H1 (cell line): Measurements from ENCODE around the gene PDXP. TPM values are rescaled to one million over a fixed set of nuclear protein-coding genes. Genes with fewer than 3 reads are reported as not detected.

Experiments used
- BRCA1 ChIP-seq: IDR thresholded peaks from 2 replicates; pipeline ENCODE4 v1.6.1; 2012; ENCODE audit warnings: low read depth, low read length, improper control_type of control experiment
- FOSL1 ChIP-seq: IDR thresholded peaks from 2 replicates; pipeline ENCODE4 v1.6.1; 2011; ENCODE audit warnings: mild to moderate bottlenecking, low read depth, low read length, moderate library complexity; ENCODE audit not compliant: insufficient read depth
- GABPA ChIP-seq: IDR thresholded peaks from 2 replicates; pipeline ENCODE4 v1.6.1; 2011; ENCODE audit warnings: mild to moderate bottlenecking, low read length, moderate library complexity, borderline replicate concordance; ENCODE audit not compliant: insufficient read depth
- JUND ChIP-seq: IDR thresholded peaks from 2 replicates; pipeline ENCODE4 v1.6.1; 2011; ENCODE audit warnings: mild to moderate bottlenecking, improper control_type of control experiment, low read length
- KDM1A ChIP-seq: fragments of 200-600, 300-600 bp; sonication (generic); IDR thresholded peaks from 2 replicates; pipeline ENCODE4 v1.7.1; 2016; ENCODE audit warnings: mild to moderate bottlenecking, low read length, borderline replicate concordance
- NRF1 ChIP-seq: IDR thresholded peaks from 2 replicates; pipeline ENCODE4 v1.6.1; 2011; ENCODE audit warnings: mild to moderate bottlenecking, low read depth, low read length, improper control_type of control experiment
- RNF2 ChIP-seq: fragments of 200-900, 300-1000 bp; sonication (generic); IDR thresholded peaks from 2 replicates; pipeline ENCODE4 v1.7.1; 2016; ENCODE audit warnings: borderline replicate concordance, low read depth, mild to moderate bottlenecking, antibody characterized with exemption, low read length; ENCODE audit not compliant: poor library complexity, severe bottlenecking; ENCODE audit errors: missing control alignments
- SIRT6 ChIP-seq: IDR thresholded peaks from one replicate; pipeline ENCODE4 v1.7.1; 2012; ENCODE audit warnings: low read length, inconsistent platforms
- SRF ChIP-seq: IDR thresholded peaks from 2 replicates; pipeline ENCODE4 v1.6.1; 2011; ENCODE audit warnings: mild to moderate bottlenecking, low read depth, low read length, moderate library complexity
- TEAD4 ChIP-seq: IDR thresholded peaks from 2 replicates; pipeline ENCODE4 v1.6.1; 2012; ENCODE audit warnings: low read depth, low read length, inconsistent platforms, mixed read lengths
- YY1 ChIP-seq: IDR thresholded peaks from 2 replicates; pipeline ENCODE4 v1.6.1; 2011; ENCODE audit warnings: low read depth, mild to moderate bottlenecking, low read length
- polyA plus RNA-seq, 7 experiments: library from polyadenylated mRNA; depleted of rRNA in 3 of 7; stranded (reverse) in 5 of 7; unstranded in 2 of 7; fragments of >200 nt in 5 of 7; fragments of 200-250 nt in 2 of 7; gene quantifications; 1 replicate in 5 of 7; 2 replicates in 1 of 7; 4 replicates in 1 of 7; pipeline versions ENCODE4 v1.2.1 to v1.2.3, GENCODE V29; 2011 to 2013; ENCODE audit warnings: missing spikeins in 2 of 7, mixed read lengths in 2 of 7
- total RNA-seq: library from RNA; stranded (reverse); fragmentation: NEBNext Ultra II Directional; extraction: Animal tissue kit (Norgen Biotek cat#: 25700); gene quantifications from 2 replicates; pipeline ENCODE4 v1.2.1, GENCODE V29; 2021
- TF ChIP-seq, protein P1 (sequence below): fragments of 300-600 bp; sonication (generic); IDR thresholded peaks from 2 replicates; pipeline ENCODE4 v1.7.1; 2012; ENCODE audit warnings: low read length, moderate library complexity, mild to moderate bottlenecking, inconsistent platforms; ENCODE audit not compliant: insufficient replicate concordance

The PDXP gene
- total and polyA plus RNA-seq, 2 of the 8 experiments (the other 6 are each of a cell fraction or from before 2014, with no cell fraction given): 36.6 to 67.7 TPM

- TF ChIP-seq, protein P1, sequence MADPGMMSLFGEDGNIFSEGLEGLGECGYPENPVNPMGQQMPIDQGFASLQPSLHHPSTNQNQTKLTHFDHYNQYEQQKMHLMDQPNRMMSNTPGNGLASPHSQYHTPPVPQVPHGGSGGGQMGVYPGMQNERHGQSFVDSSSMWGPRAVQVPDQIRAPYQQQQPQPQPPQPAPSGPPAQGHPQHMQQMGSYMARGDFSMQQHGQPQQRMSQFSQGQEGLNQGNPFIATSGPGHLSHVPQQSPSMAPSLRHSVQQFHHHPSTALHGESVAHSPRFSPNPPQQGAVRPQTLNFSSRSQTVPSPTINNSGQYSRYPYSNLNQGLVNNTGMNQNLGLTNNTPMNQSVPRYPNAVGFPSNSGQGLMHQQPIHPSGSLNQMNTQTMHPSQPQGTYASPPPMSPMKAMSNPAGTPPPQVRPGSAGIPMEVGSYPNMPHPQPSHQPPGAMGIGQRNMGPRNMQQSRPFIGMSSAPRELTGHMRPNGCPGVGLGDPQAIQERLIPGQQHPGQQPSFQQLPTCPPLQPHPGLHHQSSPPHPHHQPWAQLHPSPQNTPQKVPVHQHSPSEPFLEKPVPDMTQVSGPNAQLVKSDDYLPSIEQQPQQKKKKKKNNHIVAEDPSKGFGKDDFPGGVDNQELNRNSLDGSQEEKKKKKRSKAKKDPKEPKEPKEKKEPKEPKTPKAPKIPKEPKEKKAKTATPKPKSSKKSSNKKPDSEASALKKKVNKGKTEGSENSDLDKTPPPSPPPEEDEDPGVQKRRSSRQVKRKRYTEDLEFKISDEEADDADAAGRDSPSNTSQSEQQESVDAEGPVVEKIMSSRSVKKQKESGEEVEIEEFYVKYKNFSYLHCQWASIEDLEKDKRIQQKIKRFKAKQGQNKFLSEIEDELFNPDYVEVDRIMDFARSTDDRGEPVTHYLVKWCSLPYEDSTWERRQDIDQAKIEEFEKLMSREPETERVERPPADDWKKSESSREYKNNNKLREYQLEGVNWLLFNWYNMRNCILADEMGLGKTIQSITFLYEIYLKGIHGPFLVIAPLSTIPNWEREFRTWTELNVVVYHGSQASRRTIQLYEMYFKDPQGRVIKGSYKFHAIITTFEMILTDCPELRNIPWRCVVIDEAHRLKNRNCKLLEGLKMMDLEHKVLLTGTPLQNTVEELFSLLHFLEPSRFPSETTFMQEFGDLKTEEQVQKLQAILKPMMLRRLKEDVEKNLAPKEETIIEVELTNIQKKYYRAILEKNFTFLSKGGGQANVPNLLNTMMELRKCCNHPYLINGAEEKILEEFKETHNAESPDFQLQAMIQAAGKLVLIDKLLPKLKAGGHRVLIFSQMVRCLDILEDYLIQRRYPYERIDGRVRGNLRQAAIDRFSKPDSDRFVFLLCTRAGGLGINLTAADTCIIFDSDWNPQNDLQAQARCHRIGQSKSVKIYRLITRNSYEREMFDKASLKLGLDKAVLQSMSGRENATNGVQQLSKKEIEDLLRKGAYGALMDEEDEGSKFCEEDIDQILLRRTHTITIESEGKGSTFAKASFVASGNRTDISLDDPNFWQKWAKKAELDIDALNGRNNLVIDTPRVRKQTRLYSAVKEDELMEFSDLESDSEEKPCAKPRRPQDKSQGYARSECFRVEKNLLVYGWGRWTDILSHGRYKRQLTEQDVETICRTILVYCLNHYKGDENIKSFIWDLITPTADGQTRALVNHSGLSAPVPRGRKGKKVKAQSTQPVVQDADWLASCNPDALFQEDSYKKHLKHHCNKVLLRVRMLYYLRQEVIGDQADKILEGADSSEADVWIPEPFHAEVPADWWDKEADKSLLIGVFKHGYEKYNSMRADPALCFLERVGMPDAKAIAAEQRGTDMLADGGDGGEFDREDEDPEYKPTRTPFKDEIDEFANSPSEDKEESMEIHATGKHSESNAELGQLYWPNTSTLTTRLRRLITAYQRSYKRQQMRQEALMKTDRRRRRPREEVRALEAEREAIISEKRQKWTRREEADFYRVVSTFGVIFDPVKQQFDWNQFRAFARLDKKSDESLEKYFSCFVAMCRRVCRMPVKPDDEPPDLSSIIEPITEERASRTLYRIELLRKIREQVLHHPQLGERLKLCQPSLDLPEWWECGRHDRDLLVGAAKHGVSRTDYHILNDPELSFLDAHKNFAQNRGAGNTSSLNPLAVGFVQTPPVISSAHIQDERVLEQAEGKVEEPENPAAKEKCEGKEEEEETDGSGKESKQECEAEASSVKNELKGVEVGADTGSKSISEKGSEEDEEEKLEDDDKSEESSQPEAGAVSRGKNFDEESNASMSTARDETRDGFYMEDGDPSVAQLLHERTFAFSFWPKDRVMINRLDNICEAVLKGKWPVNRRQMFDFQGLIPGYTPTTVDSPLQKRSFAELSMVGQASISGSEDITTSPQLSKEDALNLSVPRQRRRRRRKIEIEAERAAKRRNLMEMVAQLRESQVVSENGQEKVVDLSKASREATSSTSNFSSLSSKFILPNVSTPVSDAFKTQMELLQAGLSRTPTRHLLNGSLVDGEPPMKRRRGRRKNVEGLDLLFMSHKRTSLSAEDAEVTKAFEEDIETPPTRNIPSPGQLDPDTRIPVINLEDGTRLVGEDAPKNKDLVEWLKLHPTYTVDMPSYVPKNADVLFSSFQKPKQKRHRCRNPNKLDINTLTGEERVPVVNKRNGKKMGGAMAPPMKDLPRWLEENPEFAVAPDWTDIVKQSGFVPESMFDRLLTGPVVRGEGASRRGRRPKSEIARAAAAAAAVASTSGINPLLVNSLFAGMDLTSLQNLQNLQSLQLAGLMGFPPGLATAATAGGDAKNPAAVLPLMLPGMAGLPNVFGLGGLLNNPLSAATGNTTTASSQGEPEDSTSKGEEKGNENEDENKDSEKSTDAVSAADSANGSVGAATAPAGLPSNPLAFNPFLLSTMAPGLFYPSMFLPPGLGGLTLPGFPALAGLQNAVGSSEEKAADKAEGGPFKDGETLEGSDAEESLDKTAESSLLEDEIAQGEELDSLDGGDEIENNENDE: no peak
- TF ChIP-seq SRF: no peak
- TF ChIP-seq GABPA: no peak
- no peak for TF ChIP-seq BRCA1
- TF ChIP-seq YY1: no peak
- TF ChIP-seq TEAD4: no peak
- TF ChIP-seq KDM1A: no peak
- TF ChIP-seq RNF2: no peak
- no peak for TF ChIP-seq JUND
- no peak for TF ChIP-seq FOSL1
- no peak for TF ChIP-seq SIRT6
- no peak for TF ChIP-seq NRF1
These were observed 2.2 kb downstream of the PDXP start (continued) for GRCh38 chr22:37660709-37661045.
